Heart right ventricle (tissue), 16 donors: ENCODE results near the gene BCOR. TPM values are rescaled to one million over a fixed set of nuclear protein-coding genes. Genes with fewer than 3 reads are reported as not detected.

Source experiments
- ATAC-seq, 8 donors: fragments of 200-7000 bp; cut with Tn5 transposase; one replicate each; pipeline ENCODE4 v1.9.1; 2020; ENCODE audit warnings: mild to moderate bottlenecking in 8 of 8, moderate library complexity in 8 of 8, moderate number of reproducible peaks in 1 of 8
- DNase-seq, 2 donors: peaks; one replicate each; pipeline ENCODE4 v3.0.0-alpha.2; 2020
- H3K27ac ChIP-seq, 10 donors: fragments of 200-600 bp; sonication (generic) in 2 of 10; one replicate each; pipeline versions ENCODE4 v1.5.0 to v1.8.0; 2020 to 2022; ENCODE audit warnings: mild to moderate bottlenecking in 3 of 10
- H3K27me3 ChIP-seq, 7 donors: fragments of 200-600 bp; one replicate each; pipeline ENCODE4 v1.8.0; 2021 to 2022; ENCODE audit warnings: mild to moderate bottlenecking in 2 of 7
- H3K36me3 ChIP-seq, 9 donors: fragments of 200-600 bp; sonication (generic) in 1 of 9; one replicate each; pipeline versions ENCODE4 v1.5.0 to v1.8.0; 2020 to 2022; ENCODE audit warnings: mild to moderate bottlenecking in 2 of 9
- H3K4me1 ChIP-seq, 9 donors: fragments of 200-600 bp; sonication (generic) in 1 of 9; one replicate each; pipeline versions ENCODE4 v1.5.0 to v1.8.0; 2020 to 2022; ENCODE audit warnings: mild to moderate bottlenecking in 4 of 9
- H3K4me3 ChIP-seq, 10 donors: fragments of 200-600 bp; sonication (generic) in 2 of 10; one replicate each; pipeline versions ENCODE4 v1.5.0 to v1.8.0; 2020 to 2022; ENCODE audit warnings: mild to moderate bottlenecking in 7 of 10, moderate library complexity in 2 of 10
- H3K9me3 ChIP-seq, 11 donors: fragments of 200-600 bp in 10 of 11; sonication (generic) in 2 of 11; one replicate each; pipeline versions ENCODE4 v1.5.0 to v1.8.0; 2013 to 2022; ENCODE audit warnings: mild to moderate bottlenecking in 2 of 11, control low read depth in 1 of 11, moderate library complexity in 1 of 11
- CTCF ChIP-seq, 9 donors: fragments of 200-600 bp; sonication (generic) in 2 of 9; IDR thresholded peaks; one replicate each; pipeline versions ENCODE4 v1.5.0 to v1.8.0; 2021 to 2022; ENCODE audit warnings: antibody characterized with exemption in 9 of 9, mild to moderate bottlenecking in 5 of 9, moderate library complexity in 1 of 9
- WGBS, 2 donors: extraction: QIAGEN DNeasy Blood & Tissue Kit; methylation state at CpG; one replicate each; pipeline ENCODE4 v1.1.7; 2013; ENCODE audit warnings: inconsistent platforms in 1 of 2; 5-methylcytosine and 5-hydroxymethylcytosine counted together
- intact Hi-C, 10 donors: fragments of 100-400 bp; cut with DNase I; formaldehyde crosslinking; loops; one replicate each; pipeline versions ENCODE4 v1.11.1 to v1.14.2; 2022
- polyA plus RNA-seq, 2 donors: library from polyadenylated mRNA; stranded (reverse); fragments of 200-250 nt; gene quantifications; one replicate each; pipeline ENCODE4 v1.2.3, GENCODE V29; 2013
- total RNA-seq, 10 donors: library from RNA; stranded (reverse); fragmentation: NEBNext Ultra II Directional in 3 of 10; extraction: Animal tissue kit (Norgen Biotek cat#: 25700) in 3 of 10; gene quantifications; one replicate each; pipeline versions ENCODE4 v1.2.1 to v1.2.4, GENCODE V29; 2021 to 2023
- donor health status: Arrhythmogenic right ventricular cardiomyopathy.
- donor health status: ischemic (EF 13 %, LVEDD 7.1; RV severe dilation, severe dysfunction).
- donor health status: healthy with polysubstance abuse.
- donor health status: DM: no; HTN: yes; CAD: no.
- donor health status: DM: no; HTN: no; CAD: no.
- donor health status: ischemic (EF 25% LVEDD 6.9; RV normal size, moderate dysfunction).
- donor health status: ischemic (EF 25% LVEDD 5.7; RV mildly dilated, moderate dysfunction).
- donor health status: healthy.
- donor health status: DM: yes; HTN: yes; CAD: no.
- donor health status: Ischemic cardiomyopathy.
- donor health status: ischemic (EF 35%, LVEDD 5.7; RV mildly dilated, moderate dysfunction).
- donor health status: nonischemic (EF 11% LVEDD 7.7; RV severe dilation, severe dysfunction).
- donor health status: DM: yes; HTN: yes; CAD: no.
- donor health status: PGD.
- donor health status: ischemic (EF 29% LVEDD 5.4; RV normal size, mild dysfunction).
- donor health status: nonischemic (EF 23%, LVEDD 6.1; RV moderate dilation, normal function).

Gene BCOR
- total and polyA plus RNA-seq, 12 donors = 9.1 to 27.2 (median 19.2) TPM

GRCh38 chrX:40105835-40106675, 8.3 kb upstream of the BCOR start:
- Histone ChIP-seq H3K9me3 (peaks cover 0 to 6% (median 0%) of the 10 kb centered on the region in 11 donors), H3K27ac (peak overlapping the region; percentile 85 to 95 (median 92)), H3K36me3 (no peaks in the 10 kb centered on the region), H3K4me3 (peak overlapping the region; percentile 28 to 63 (median 58)), H3K27me3 (peaks cover 0 to 99% (median 0%) of the 10 kb centered on the region in 7 donors), H3K4me1 (peaks cover 2 to 44% (median 34%) of the 10 kb centered on the region in 9 donors)
- intact Hi-C loops = loop anchor here in 9 of 10 donors (2.0 to 10.0 kb wide), 12 partner anchors 41 to 291 kb away; no protein-coding TSS in a partner anchor
- WGBS, 2 donors = 0 to 1% methylated on average over 55 to 70 of the region's 85 CpGs
- ATAC-seq (peak; percentile 11 to 61 (median 44)), DNase-seq (peak; percentile 74 to 77)
- TF ChIP-seq CTCF (IDR thresholded peaks at IDR 0.05) = no peak

GRCh38 chrX:40104985-40105834, 7.5 kb upstream of the BCOR start:
- DNase-seq (peak; percentile 33 to 59), ATAC-seq (peak; percentile 32 to 60 (median 48))
- Histone ChIP-seq H3K27me3 (peaks cover 0 to 98% (median 0%) of the 10 kb centered on the region in 7 donors), H3K36me3 (no peaks in the 10 kb centered on the region), H3K4me3 (peak overlapping the region; percentile 28 to 63 (median 58)), H3K9me3 (peaks cover 0 to 6% (median 0%) of the 10 kb centered on the region in 11 donors), H3K27ac (peak overlapping the region; percentile 85 to 95 (median 92)), H3K4me1 (peaks cover 2 to 48% (median 32%) of the 10 kb centered on the region in 9 donors)
- TF ChIP-seq CTCF (IDR thresholded peaks at IDR 0.05) = no peak
- intact Hi-C loops = loop anchor here in 9 of 10 donors (2.0 to 10.0 kb wide), 11 partner anchors 42 to 290 kb away; no protein-coding TSS in a partner anchor
- WGBS, 2 donors = 0 to 1% methylated on average over 28 to 86 of the region's 94 CpGs

- WGBS, 2 donors = 3 to 4% methylated on average over 23 to 39 of the region's 39 CpGs
These were observed 6.8 kb upstream of the BCOR start for GRCh38 chrX:40104630-40104984.

More at GRCh38 chrX:40104630-40104984, 6.8 kb upstream of the BCOR start:
- Histone ChIP-seq H3K9me3 (peaks cover 0 to 6% (median 0%) of the 10 kb centered on the region in 11 donors), H3K4me3 (peak overlapping the region in 9 of 10 donors; percentile 43 to 63 (median 59)), H3K27ac (peak overlapping the region; percentile 85 to 95 (median 92)), H3K27me3 (peaks cover 0 to 98% (median 0%) of the 10 kb centered on the region in 7 donors), H3K4me1 (peaks cover 2 to 48% (median 33%) of the 10 kb centered on the region in 9 donors), H3K36me3 (no peaks in the 10 kb centered on the region)
- DNase-seq (peak; percentile 40 to 50), ATAC-seq (peak in 5 of 8 donors; percentile 4 to 46 (median 16))
- TF ChIP-seq CTCF (IDR thresholded peaks at IDR 0.05) = no peak
- intact Hi-C loops = loop anchor here in 5 of 10 donors (2.0 to 10.0 kb wide), 6 partner anchors 50 to 290 kb away; no protein-coding TSS in a partner anchor
